ENCODE measurements around the gene STK10.
"Not testable (repeated sequence)": the region's sequence is repeated elsewhere in the genome, so short reads cannot be mapped to it uniquely, and the experiment has no call there.

The STK10 gene

DNA sequence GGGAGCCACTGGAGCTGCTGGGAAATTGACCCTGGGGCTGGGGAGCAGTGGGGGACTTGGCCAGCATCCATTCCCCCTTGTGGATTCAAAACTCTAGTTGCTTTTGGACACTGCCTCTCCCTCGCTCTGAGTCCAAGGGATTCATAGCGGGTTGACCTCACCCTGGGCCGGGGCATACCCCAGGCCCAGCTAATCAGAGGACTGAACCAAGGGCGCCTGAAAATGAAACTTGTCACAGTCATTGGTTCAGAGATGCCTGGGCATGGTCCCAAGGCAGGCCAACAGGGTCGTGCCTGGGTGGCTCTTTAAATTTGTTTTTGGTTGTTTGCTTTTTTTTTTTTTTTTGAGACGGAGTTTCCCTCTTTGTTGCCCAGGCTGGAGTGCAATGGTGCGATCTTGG is 22.6 kb downstream of the STK10 start:
- DNase-seq (ENCODE audit: low read depth), result no peak

DNA sequence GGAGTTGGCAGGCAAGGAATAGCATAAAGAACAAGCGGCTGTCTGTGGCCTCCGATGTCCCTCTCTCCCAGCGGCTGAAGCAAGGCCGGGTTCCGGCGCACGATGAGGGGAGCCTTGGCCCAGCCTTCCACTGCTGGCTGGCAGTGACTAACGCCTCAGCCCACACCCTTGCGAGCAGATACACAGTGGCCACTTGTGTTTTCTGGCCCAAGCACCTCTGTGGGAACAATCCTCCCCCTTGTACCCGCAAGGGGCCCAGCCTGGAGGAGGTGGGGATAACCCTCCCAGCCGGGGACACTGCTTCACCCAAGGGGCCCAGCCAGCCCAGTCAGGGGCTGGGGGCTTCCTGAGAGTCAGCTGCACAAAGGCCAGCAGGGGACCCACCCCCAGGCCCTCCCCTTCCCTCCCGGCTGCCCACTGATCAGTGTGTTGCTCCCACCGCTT is 23.2 kb downstream of the STK10 start:
- DNase-seq (ENCODE audit: low read depth), result no peak

DNA sequence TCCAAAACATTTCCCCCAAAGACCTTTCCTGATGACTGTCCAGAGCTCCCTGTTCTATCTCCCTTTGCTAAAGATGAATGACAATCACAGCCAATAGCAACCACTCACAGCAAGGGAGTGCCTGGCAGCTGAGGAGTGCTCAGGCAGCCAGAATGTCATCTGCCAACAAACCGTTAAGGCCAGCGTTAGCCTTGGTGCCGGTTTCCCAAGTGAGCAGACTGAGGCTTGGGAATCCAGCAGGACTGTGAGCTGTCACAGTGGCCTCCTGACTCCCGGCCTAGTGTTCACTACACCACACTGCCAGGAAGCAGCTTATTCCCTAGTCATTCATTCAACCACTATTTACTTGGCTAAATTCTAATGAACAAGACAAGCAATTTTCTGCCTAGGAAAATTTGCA is 24.7 kb downstream of the STK10 start:
- DNase-seq (ENCODE audit: low read depth), result no peak

DNA sequence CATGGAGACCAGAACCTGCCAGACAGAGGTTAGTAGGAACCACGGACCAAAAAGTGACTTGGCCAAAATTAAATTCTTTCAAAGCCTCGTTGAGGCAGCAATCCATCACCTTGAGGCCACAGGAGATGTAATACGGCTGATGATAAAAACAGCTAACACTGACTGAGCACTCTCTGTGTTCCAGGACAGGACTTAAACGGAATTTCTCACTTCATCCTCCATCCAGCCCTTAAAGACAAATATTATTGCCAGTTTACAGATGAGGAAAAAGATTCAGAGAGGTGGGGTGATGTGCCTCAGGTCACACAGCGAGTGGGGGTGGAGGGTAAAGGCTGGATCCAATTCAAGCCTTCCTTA is 25.1 kb downstream of the STK10 start:
- no peak for DNase-seq (ENCODE audit: low read depth)

DNA sequence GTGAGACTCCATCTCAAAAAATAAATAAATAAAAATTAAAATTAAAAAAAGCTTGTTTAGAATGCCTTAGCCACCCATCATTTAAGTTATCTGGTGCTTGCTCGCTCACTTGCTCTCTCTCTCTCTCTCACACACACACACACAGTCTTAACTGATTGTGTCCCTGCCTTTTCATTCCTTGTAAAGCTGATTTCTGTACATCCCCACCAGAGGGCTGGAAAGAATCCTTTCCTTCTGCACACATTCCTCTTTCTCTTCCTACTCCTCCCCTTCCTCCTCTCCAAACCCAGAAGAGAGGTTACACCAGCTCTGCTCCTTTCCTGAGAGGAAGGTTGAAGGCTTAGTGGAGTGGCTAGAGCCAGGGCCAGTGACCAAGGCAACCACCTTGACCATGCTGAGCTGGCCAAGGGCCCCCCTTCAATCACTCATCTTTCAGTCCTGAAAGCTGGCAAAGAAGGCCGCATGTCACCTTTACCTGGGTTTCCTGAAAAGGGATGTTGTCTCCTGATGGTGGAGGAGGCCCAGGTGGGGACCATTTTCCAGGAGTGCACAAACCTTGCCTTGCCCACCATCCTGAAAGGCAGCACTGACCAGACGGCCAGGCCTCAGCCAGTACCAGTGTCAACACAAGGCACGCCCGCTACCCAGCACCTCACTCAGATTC is 25.6 kb downstream of the STK10 start:
- DNase-seq (ENCODE audit: low read depth), result no peak

DNA sequence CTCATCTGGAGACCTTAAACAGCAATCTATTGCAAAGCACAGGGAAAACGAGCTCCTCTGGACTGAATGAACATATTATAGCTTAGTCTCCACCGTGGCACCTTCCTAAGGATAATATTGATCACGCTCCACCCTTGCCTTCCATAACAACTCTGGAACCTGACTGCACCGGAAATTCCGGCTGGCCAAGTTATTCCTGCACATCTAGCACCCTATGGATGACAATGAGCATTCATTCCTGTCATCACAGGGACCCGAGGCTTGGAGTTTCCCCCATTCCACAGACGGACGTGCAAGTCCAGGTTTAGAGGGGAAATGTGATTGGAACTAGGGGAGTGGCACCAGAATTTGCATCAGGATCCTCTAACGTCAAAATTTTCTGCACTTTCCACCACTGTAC is 27.5 kb downstream of the STK10 start:
- DNase-seq (ENCODE audit: low read depth), result no peak

DNA sequence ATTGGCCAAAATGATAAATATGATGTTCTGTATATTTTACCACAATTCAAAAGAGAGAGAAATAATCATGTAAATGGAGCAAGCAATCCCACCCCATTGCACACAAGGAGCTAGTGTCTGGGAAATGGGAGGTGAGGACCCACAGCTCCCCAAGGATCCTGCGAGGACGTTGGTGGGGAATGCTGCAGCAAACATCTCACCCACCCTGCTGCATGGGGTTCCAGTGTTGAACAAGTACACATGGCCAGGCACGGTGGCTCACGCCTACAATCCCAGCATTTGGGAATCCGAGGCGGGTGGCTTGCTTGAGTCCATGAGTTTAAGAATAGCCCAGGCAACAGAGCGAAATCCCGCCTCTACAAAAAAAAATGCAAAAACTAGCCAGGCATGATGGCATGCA is 29.0 kb downstream of the STK10 start:
- no peak for DNase-seq (ENCODE audit: low read depth)

DNA sequence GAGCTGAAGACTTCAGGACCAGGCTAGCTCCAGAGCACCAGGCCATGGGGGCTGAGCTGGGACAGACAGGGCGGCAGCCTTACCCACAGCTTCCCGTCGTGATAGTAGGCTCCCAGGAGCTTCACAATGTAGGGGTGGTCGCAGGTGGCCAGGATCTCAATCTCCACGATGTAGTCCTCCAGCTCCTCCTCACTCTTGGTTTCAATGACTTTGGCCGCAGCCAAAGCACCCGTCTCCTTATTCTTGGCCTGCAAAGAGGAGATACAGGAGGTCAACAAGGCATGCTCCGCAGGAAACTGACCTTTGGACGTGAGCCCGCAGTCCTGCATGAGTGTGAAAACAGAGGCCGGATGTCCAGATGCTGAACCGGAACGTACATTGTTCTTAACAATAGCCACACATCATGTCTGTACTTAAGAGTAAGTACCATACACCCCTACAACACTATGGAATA is 31.5 kb downstream of the STK10 start:
- no peak for DNase-seq (ENCODE audit: low read depth)

DNA sequence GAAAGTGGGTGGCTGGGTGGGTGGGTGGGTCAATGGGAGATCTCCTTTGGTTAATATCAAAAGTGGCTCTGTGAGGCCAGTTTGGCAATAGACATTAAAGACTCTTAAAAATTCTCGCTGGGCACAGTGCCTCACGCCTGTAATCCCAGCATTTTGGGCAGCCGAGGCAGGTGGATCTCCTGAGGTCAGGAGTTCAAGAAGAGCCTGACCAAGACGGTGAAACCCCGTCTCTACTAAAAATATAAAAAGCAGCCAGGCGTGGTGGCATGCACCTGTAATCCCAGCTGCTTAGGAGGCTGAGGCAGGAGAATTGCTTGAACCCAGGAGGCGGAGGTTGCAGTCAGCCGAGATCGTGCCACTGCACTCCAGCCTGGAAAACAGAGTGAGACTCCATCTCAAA is 32.9 kb downstream of the STK10 start:
- not testable (repeated sequence) for DNase-seq (ENCODE audit: low read depth)

DNA sequence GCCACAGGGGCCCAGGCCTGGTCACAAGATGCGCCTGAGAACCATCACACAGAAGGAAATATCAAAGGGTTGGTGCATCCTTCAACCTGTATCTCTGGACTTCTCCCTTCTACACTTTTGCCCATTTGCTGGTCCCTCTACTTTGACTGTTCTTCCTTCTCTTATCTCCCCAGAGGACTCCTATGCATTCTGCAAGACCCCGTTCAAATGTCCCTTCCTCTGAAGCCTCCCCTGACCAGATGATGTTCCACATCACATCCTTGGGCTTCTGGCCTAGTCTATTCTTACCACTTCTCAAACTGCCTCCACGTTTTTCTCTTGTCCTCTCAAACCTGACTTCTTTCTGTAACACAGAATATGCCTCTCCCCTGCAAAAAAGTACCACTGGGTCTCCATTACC is 34.3 kb downstream of the STK10 start:
- DNase-seq (ENCODE audit: low read depth), result no peak

DNA sequence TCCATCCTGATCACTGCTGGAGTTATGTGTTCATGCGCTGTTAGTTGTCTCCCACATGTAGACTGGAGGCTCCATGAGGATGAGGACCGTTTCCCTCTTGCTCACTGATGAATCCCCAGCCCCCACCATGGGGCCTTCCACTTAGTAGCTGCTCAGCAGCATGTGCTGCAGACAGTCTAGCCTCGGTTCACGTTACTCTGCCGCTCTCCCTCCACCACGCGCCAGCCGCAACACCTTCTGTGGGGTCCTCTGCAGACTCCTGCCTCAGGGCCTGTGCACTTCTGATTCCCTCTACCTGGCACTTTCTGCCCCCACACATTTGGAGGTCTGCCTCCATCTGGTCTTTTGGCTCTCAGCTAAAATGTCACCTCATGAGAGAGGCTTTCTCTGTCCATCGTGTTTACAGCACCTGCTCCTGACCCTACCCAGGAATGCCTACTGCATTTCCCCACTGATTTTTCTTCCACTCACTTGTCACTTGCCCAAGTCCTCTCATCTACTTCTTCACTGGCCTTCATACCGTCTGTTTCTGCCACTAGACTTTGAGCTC is 36.3 kb downstream of the STK10 start:
- DNase-seq (ENCODE audit: low read depth), result no peak

DNA sequence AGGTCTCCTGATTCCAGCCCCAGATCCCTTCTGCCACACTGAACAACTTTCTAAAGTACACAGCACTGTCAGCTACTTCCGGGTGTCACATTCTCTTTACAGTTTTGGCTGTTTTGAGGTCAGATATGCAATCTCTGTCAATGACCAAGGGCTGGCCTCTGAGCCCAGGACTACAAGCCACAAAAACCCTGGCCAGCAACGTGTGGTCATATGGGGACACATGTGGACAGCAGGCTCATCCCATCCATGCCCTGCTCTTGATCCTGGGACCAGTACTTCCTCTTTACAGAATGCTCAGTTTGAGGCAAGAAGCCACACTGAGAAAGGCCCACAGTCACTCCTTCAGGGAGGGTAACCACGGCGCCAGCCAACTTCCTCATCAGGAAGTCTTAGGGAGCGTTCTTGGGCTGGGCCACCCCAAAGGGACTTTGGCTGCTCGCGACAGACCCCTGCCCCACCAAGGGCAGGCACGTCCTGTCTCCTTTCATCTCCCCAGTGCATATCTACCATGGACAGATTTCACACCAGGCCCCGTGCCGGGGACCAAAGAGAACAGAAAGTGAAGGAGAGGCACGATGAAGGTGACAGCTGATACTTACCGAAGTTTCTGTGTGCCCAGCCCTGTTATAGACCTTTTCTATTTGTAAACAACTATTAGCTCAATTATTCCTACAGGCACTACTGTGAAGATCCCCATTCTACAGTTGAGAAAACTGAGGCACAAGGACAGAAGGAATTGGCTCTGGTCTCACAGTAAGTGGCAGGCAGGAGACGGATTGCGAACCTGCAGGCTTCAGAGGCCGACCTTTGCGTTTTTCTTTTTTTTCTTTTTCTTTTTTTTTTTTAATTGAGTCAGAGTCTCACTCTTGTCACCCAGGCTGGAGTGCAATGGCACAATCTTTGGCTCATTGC is 37.3 kb downstream of the STK10 start:
- no peak for DNase-seq (ENCODE audit: low read depth)

DNA sequence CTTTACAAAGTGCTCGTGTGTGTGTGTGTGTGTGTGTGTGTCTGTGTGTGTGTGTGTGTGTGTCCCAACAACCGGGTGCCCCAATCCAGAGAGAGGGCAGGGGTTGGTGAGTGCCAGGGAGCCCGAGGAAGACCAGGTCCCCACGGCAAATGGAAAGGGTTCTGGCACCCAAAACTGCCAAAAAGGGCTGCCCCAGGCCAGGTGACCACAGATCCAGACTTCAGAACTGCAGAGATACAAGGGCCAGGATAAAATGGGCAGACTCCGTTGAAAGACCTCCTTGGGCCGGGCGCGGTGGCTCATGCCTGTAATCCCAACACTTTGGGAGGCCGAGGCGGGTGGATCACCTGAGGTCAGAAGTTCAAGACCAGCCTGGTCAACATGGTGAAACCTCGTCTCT is 38.5 kb downstream of the STK10 start:
- DNase-seq (ENCODE audit: low read depth), result not testable (repeated sequence)

DNA sequence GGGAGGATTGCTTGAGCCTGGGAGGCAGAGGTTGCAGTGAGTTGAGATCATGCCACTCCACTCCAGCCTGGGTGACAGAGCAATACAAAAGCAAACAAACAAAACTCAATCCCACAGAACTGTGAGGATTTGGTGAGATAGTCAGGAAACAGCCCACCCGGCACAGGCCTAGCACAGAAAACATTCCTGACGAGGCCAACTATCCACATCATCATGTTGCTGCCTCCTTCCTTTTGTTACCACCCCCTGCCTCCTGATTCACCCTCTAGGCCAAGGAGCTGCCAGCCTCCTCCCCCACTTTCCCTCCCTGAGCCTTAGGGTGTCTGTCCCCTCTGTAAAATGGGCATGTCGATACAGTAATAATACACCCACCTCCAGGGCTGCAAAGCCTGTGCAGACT is 39.0 kb downstream of the STK10 start:
- no peak for DNase-seq (ENCODE audit: low read depth)

DNA sequence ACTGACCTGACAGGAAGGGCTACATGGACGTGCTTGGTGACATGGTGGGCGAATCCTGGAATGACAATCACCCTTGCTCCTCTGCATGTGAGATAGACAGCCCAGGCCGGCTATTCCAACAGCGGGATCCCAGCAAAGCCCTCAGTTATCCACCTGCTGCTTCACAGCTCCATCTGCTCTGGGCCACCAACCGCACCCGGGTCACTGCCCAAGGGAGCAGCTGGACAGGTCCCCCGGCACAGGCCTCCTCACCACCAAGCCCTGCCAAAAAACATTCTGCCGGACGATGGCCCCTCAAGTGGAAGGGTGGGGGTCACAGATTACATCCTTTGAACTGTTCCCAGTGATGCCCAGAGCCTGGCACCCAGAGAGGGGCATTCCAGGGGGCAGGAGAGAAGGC is 39.6 kb downstream of the STK10 start:
- no peak for DNase-seq (ENCODE audit: low read depth)

DNA sequence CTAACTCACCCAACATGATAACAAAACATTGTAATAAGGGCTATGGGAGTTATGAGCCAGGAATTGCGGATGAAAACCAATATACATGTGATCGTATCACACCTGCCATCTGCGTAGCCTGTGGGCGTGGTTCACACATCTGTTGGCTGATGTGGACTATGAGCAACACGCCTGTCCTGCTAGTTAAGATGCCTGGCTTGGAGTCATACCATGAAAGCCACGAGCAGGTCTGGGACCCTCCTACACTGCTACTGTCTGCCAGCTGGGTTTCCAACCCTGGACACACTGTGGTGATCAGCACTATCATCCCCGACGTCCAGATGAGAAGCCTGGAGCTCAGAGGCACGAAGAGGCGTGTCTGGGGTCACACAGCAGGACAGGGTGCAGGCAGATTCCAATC is 40.2 kb downstream of the STK10 start:
- DNase-seq (ENCODE audit: low read depth), result no peak

DNA sequence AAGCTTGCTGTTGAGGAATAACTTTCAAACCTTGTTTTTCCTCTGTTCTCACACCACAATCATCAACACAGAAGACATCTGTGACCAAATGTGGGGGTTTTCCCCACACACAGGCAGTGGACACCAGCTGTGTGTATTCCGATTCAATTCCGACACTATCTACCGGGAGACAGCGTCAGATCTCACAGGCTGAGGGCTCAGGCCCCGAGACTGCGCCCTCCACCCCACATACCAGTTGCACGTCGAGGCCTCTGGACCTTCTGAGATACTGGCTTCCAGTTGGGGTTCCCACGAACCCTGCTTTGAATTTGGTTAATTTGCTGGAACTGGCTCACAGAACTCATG is 41.3 kb downstream of the STK10 start:
- DNase-seq (ENCODE audit: low read depth), result no peak

DNA sequence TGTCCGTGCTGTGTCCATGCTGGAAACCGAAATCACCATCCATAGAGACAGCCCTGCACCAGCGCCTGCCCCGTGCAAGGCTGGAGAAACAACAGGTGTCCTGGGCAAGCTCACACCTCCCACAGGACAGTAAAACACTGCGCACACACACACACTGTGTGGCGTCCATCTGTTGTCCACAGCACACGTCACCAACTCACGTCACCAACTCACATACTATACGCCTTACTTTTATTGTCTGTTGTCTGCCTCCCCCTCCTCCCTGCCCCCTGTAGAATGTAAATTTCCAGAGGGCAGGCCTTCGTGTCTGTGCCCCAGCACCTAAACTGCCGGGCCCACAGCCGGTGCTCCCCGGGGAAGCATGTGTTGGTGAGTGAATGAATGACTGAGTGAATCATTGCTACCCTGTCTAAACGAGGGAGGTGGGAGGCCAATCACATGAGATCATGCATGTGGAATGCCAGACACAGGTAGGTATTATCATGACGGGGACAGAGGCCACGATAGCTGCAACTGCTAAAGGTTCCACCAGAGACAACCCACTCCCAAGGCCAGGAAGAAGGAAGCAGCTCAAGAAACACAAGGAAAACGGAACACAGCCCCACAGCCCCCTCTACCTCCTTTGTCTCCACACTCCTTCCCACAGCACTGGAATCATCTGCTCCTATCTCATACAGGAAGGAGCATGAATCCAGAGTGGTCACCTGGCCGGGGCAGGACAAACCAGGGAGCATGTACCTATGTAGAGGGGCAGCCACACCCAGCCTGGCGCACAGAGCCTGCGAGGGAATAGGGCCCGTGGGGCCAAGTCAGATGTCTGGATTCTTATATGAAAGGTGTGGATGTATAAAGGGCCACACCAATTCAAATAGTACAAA is 41.9 kb downstream of the STK10 start:
- no peak for DNase-seq (ENCODE audit: low read depth)

DNA sequence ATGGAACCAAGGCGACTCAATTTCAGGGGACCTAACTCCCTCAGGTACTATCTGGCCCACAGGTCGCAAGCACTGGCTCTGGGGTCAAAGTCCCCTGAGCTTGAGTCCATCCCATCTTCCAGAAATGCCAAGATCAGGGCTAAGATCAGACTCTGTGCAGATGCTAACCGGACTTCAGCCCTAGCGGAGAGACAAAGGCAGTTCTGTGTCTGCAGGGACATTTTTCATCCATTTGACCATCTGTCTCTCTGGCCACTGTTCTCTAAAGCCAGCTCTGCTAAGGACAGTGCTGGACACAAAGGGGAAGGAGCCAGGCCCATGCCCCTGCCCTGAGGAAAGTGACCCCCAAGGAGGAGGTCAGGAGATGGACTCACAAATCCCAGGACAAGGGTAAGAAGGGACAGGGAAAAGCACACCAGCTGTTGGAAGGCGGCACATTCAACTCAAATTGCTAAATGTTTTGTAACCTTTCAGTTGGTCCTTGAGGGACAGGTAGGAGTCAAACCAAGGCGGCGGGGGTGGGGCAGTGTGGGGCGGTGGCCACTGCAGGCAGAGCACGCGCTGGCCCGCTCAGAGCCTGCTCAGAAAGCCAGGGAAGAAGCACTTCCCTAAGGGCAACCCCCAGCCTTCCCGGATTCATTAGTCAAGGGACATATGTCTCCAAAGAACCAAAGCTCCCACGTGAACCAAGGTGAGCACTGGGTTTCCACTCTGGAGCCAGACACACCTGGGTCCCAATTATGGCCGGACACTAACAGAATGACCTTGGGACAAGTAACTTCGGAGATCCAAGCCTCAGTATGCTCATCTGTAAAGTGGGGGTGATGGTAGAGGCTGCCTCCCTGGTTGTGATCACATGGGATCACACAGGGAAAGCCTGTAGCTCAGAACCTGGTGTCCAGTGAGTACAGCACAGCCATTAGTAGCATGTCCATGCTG is 42.8 kb downstream of the STK10 start:
- DNase-seq (ENCODE audit: low read depth), result no peak

DNA sequence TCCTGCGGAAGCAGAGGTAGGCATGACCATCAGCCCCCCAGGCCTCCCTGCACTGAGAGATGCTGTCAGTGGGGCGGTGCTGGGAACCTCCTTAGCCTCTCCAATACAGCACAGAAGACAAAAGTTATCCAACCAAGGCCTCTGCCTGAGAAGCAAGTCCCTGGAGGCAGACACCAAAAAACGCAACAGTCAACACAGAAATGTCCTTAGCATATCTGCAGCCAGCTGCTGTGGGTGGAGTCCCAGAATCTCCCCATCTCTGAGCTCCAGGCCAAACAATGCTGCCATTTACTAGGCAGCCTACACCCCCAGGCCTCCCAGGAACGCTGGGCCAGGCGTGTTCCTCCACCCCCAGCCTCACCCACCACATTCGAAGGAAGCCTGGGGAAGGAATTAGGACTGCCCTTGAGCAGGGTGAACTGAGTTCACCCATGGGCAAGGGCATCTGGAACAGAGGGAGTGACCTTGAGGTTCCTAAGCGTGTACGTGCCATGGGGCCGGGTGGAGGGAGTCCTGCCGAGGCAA is 43.7 kb downstream of the STK10 start:
- no peak for DNase-seq (ENCODE audit: low read depth)

DNA sequence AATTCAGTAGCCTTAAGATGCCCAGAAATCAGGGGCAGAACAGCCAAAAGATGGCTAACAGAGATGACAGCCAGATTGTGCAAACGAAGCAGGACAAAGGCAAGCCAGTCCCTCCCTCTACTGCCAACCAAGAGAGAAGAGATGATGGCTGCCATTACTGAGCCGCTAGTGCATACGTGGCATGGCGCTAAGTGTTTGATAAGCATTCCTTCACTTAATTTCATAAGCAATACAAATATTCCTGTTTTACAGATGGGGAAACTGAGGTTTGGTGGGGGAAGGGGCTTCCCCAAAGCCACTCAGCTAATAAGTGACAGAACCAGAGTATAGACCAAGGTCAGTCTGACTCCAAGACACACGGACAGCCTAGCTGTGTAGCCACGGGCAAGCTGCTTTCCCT is 44.1 kb downstream of the STK10 start:
- no peak for DNase-seq (ENCODE audit: low read depth)
